Subcutaneous adipose tissue (tissue), 4 donors: Measurements from ENCODE around the gene NEUROD2. TPM values are rescaled to one million over a fixed set of nuclear protein-coding genes. Genes with fewer than 3 reads are reported as not detected.

ENCODE experiments used
- total RNA-seq, 4 donors: library from RNA; depleted of rRNA; stranded (reverse); fragments of >200 nt; gene quantifications; one replicate each; pipeline ENCODE4 v1.1.0, GENCODE V29; 2016
- TF ChIP-seq, protein P1 (sequence below): fragments of 450-650 bp; IDR thresholded peaks from one replicate; pipeline ENCODE4 v1.5.1; 2016; ENCODE audit warnings: low read depth, mild to moderate bottlenecking, control low read depth, antibody characterized with exemption, moderate library complexity

The NEUROD2 gene
- total RNA-seq, 4 donors from 2014 or later: not detected

DNA sequence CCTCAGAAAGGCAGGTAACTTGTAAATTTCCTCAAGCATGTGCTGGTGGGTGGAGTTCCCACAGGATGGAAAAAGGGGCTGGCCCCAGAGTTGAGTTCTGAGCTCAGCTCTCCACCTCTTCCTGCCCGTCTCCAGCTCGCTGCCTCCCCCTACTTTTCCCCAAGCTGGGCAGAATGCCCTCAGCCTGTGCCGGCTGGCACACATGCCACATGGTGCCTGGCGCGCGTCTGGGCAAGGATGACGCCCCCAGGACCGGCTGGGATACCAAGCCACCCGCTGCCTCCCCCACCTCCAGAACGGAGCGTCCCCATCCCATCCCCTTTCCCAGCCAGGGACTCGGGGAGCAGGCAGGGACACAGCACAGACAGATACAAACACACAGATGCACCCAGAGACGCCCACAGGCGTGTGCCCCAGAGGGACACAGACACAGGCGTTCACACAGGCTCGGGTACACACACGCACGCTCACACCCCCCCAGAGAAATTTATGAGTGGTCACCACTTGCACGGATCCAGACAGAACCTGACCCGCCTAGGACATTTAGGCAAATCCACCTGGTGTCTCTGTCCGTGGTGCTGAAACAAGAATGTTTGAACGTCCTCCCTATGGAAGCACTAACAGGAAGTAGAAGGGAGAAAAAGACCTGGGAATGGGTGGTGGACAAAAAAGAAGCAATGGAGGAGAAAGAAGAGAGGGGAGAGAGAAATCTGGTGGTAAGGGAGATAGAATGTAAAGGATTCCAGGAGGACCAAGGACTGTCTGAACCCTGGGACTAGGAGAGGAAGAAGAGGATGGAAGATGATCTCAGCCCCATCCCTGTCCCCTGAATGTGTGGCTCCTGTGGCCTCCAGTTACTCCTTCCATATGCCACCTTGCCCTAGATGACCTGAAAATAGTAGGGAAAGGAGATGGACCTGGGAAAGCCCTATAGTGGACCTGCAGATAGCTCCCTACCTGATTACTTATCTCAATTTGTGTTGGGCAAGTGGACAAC, 15.5 kb downstream of the NEUROD2 start:
- TF ChIP-seq, protein P1, sequence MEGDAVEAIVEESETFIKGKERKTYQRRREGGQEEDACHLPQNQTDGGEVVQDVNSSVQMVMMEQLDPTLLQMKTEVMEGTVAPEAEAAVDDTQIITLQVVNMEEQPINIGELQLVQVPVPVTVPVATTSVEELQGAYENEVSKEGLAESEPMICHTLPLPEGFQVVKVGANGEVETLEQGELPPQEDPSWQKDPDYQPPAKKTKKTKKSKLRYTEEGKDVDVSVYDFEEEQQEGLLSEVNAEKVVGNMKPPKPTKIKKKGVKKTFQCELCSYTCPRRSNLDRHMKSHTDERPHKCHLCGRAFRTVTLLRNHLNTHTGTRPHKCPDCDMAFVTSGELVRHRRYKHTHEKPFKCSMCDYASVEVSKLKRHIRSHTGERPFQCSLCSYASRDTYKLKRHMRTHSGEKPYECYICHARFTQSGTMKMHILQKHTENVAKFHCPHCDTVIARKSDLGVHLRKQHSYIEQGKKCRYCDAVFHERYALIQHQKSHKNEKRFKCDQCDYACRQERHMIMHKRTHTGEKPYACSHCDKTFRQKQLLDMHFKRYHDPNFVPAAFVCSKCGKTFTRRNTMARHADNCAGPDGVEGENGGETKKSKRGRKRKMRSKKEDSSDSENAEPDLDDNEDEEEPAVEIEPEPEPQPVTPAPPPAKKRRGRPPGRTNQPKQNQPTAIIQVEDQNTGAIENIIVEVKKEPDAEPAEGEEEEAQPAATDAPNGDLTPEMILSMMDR: no peak

DNA sequence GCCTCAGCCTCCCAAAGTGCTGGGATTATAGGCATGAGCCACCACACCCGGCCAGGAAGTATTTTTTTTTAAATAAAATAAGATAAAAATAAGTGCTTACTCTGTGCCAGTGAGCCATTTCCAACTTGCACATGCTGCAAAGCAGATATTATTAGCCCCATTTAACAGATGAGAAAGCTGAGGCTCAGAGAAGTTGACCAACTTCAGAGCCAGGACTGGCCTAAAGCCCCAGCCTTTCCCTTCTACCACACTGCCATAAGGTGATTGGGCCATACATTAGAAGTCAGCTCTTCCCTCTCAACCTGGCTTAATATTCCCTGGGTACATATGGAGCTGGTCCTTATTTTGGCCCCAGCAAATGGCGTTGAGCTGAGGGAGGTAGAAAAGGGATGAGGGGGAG, 25.1 kb downstream of the NEUROD2 start:
- TF ChIP-seq, protein P1: no peak

DNA sequence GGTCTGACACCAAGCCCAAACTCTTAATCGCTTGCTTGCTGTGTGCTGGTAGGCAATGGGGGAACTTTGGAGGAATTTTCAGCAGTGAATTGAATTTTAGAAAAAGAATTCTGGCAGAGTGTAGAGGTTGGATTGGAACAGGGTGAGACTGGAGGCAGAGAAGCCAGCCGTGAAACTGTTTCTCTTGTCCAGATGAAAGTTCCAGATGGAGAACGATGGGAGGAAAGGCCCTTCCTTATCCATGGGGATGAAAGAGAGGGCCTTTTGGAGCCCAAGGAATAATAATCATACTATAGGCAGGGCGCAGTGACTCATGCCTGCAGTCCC, 26.0 kb downstream of the NEUROD2 start:
- TF ChIP-seq, protein P1: no peak

DNA sequence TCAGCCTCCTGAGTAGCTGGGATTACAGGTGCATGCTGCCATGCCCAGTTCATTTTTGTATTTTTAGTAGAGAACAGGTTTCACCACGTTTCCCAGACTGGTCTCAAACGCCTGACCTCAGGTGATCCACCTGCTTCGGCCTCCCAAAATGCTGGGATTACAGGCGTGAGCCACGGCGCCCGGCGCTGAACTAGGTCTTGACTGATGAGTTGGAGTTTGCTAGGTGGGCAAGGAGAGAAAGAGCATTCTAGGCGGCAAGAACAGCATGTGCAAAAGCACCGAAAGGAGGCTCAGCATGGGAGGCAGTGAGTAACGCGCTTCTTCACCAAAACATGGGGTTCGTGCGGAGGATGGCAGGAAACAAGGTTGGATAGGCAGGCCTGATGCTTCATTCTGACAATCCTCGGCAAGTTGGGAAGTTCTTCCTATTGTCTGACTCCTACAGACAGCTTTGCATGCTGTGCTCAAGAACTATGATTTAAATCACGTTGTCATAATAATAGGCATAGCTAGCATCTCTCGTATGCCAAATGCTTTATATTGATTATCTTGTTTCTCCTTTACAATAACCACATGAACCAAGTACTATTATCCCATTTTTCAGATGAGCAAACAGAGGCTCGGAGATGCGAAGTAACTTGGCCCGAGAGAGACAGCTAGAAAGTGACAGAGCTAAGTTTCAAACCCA, 26.5 kb downstream of the NEUROD2 start:
- TF ChIP-seq, protein P1: no peak

DNA sequence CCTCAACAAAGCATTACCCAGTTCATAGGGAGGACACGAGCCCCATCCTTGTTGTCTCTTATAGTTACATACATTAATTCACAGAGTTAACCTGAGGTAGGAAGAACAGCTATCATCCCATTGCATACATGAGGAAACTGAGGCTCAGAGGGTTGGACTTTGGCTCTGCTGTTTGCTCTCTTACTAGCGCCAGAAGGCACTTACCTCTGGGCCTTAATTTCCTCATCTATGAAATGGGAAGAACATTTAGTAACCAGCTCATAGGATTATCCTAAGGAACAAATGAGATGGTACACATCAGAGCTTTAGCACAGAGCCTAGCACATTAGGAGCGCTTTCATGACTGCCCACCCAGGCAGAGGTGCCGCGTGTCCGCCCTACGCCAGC, 27.6 kb downstream of the NEUROD2 start:
- TF ChIP-seq, protein P1: no peak

DNA sequence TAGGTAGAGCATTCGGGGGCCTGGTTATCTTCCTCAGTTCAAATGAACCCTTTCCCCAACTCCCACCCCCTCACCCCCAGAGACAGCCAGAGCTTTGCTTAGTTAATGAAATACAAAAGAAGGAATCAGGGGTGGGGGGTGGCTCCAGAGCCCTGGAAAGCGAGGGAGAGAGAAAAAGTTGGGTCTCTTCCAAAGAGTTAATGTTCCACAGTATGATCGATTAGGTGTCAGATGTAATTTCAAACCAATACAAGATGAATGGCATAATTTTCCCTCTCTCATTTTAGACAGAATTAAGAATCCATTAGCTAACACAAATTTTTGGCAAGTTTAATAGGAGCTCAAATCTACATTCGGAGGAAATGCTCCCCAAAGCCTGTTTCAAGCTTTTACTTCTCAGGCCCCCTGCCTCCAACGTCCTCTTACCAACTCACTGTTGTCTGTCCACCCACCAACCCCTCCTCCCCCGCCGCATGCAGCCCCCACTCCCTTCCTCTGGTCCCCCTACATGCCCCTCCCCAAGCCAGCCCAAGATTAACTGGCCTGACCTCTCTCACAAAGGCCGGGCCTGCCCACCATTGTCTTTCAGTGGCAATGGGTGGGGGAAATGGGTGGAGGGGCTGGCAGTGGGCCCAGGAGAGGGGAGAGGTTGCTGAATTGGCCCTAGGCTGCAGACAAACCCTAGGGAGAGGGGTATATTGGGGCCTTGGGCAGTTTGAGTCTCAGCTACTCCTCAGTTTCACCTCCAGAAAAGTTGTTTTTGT, 28.2 kb downstream of the NEUROD2 start:
- TF ChIP-seq, protein P1: no peak

DNA sequence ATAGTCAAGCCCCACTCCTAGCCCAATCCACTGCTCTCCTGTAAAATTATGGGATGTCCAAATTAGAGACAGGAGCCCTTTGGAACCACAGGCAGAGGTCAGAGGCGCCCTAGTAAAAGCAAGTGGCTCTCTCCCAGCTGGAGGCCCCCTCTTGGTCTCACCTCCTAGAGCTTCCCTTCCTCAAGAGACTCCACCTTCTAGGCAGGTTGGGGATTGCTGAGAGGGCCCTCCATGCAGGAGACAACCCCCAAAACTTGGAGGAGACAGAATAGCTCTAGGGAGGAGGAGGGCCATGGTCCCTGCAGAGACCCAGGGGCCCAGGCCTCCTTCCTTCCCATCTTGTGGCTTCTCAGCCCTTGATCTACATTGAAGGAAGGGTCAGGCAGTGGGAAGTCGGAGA, 29.4 kb downstream of the NEUROD2 start:
- TF ChIP-seq, protein P1: no peak
